ENCODE data around the gene CAPN1. TPM values are rescaled to one million over a fixed set of nuclear protein-coding genes. Genes with fewer than 3 reads are reported as not detected.

Gene CAPN1
- total RNA-seq, 1 experiment from 2014 or later: 256 TPM

Other genes with a start within 250 kb of the CAPN1 start
- gene GPHA2, start 246.0 kb upstream of the CAPN1 start, total RNA-seq (2021; ENCODE audit: unreplicated experiment): not detected
- not detected for gene MAJIN, start 209.8 kb upstream of the CAPN1 start, total RNA-seq (2021; ENCODE audit: unreplicated experiment)
- 1.6 TPM for gene BATF2, start 185.0 kb upstream of the CAPN1 start, total RNA-seq (2021; ENCODE audit: unreplicated experiment)
- 177 TPM for gene ARL2, start 167.8 kb upstream of the CAPN1 start, total RNA-seq (2021; ENCODE audit: unreplicated experiment)
- 51.5 TPM for gene SNX15, start 154.5 kb upstream of the CAPN1 start, total RNA-seq (2021; ENCODE audit: unreplicated experiment)
- 55.6 TPM for gene SAC3D1, start 140.7 kb upstream of the CAPN1 start, total RNA-seq (2021; ENCODE audit: unreplicated experiment)
- gene NAALADL1, start 123.4 kb upstream of the CAPN1 start, total RNA-seq (2021; ENCODE audit: unreplicated experiment): 0.23 TPM
- 92.9 TPM for gene CDCA5, start 97.9 kb upstream of the CAPN1 start, total RNA-seq (2021; ENCODE audit: unreplicated experiment)
- gene ZFPL1, start 97.7 kb upstream of the CAPN1 start, total RNA-seq (2021; ENCODE audit: unreplicated experiment): 68.4 TPM
- 101 TPM for gene VPS51, start 85.7 kb upstream of the CAPN1 start, total RNA-seq (2021; ENCODE audit: unreplicated experiment)
- 85.4 TPM for gene TM7SF2, start 70.1 kb upstream of the CAPN1 start, total RNA-seq (2021; ENCODE audit: unreplicated experiment)
- gene ZNHIT2, start 64.2 kb upstream of the CAPN1 start, total RNA-seq (2021; ENCODE audit: unreplicated experiment): 27.1 TPM
- 1,001 TPM for gene FAU, start 59.8 kb upstream of the CAPN1 start, total RNA-seq (2021; ENCODE audit: unreplicated experiment)
- 111 TPM for gene MRPL49, start 59.6 kb upstream of the CAPN1 start, total RNA-seq (2021; ENCODE audit: unreplicated experiment)
- gene SYVN1, start 47.4 kb upstream of the CAPN1 start, total RNA-seq (2021; ENCODE audit: unreplicated experiment): 64.3 TPM
- not detected for gene SPDYC, start 11.7 kb upstream of the CAPN1 start, total RNA-seq (2021; ENCODE audit: unreplicated experiment)
- 39.0 TPM for gene POLA2, start 80.0 kb downstream of the CAPN1 start, total RNA-seq (2021; ENCODE audit: unreplicated experiment)
- gene CDC42EP2, start 132.9 kb downstream of the CAPN1 start, total RNA-seq (2021; ENCODE audit: unreplicated experiment): 8.1 TPM
- 97.0 TPM for gene DPF2, start 151.9 kb downstream of the CAPN1 start, total RNA-seq (2021; ENCODE audit: unreplicated experiment)
- gene TIGD3, start 172.8 kb downstream of the CAPN1 start, total RNA-seq (2021; ENCODE audit: unreplicated experiment): 2.4 TPM
- 9.8 TPM for gene SLC25A45, start 200.7 kb downstream of the CAPN1 start, total RNA-seq (2021; ENCODE audit: unreplicated experiment)
- 85.8 TPM for gene FRMD8, start 204.7 kb downstream of the CAPN1 start, total RNA-seq (2021; ENCODE audit: unreplicated experiment)
- 731 TPM for gene NEAT1, start 240.9 kb downstream of the CAPN1 start, total RNA-seq (2021; ENCODE audit: unreplicated experiment)

All from Panc1 (cell line).